IMR-90 (cell line): ENCODE results near the gene STK35. TPM values are rescaled to one million over a fixed set of nuclear protein-coding genes. Genes with fewer than 3 reads are reported as not detected.
A peak's percentile ranks its signal among the peaks of the same experiment; 100 is the strongest.

ENCODE experiments used
- ATAC-seq: fragments of 200-7000 bp; cut with Tn5 transposase; 2 replicates; pipeline ENCODE4 v1.9.1; 2020; ENCODE audit warnings: low read depth, mild to moderate bottlenecking, moderate library complexity
- BruUV-seq: library from RNA; stranded (reverse); fragments of 400-500 nt; replicated peaks from 2 replicates; lab custom pipeline; 2021; lab: Mats Ljungman, UMichigan
- CTCF ChIA-PET: fragments of 300-600 bp; formaldehyde crosslinking; extraction: SDS; loops from one replicate; lab custom pipeline; 2021; ENCODE audit warnings: antibody characterized with exemption; lab: Yijun Ruan, JAX
- POLR2A ChIA-PET: fragments of 300-600 bp; sonication (Branson Sonifier 250); formaldehyde crosslinking; loops from one replicate; lab custom pipeline; 2022; ENCODE audit warnings: antibody characterized with exemption; ENCODE audit not compliant: unreplicated experiment; lab: Charles Lee
- DNase-seq: peaks from one replicate; pipeline ENCODE4 v3.0.0; 2013
- H2AFZ ChIP-seq: replicated peaks from 2 replicates; pipeline ENCODE3; 2013; ENCODE audit warnings: low read length, mild to moderate bottlenecking; ENCODE audit not compliant: poor library complexity
- H2AK5ac ChIP-seq: 2 replicates; pipeline ENCODE4 v1.6.1; 2013; ENCODE audit warnings: low read depth, low read length, inconsistent platforms
- H2AK9ac ChIP-seq: replicated peaks from 2 replicates; pipeline ENCODE3; 2013; ENCODE audit warnings: mild to moderate bottlenecking, low read depth, low read length, moderate library complexity; ENCODE audit not compliant: poor library complexity
- H2BK120ac ChIP-seq: 2 replicates; pipeline ENCODE4 v1.6.1; 2013; ENCODE audit warnings: low read depth, low read length, inconsistent platforms
- H2BK15ac ChIP-seq: 3 replicates; pipeline ENCODE4 v1.6.1; 2013; ENCODE audit warnings: low read depth, low read length, inconsistent platforms
- H2BK20ac ChIP-seq: 2 replicates; pipeline ENCODE4 v1.6.1; 2013; ENCODE audit warnings: low read depth, mild to moderate bottlenecking, inconsistent platforms, low read length, moderate library complexity
- H2BK5ac ChIP-seq: 2 replicates; pipeline ENCODE4 v1.6.1; 2013; ENCODE audit warnings: mild to moderate bottlenecking, low read depth, low read length, inconsistent platforms; ENCODE audit not compliant: poor library complexity, severe bottlenecking
- H3K14ac ChIP-seq: replicated peaks from 2 replicates; pipeline ENCODE4 v1.6.1; 2013; ENCODE audit warnings: low read depth, low read length, inconsistent platforms
- H3K18ac ChIP-seq: 2 replicates; pipeline ENCODE4 v1.6.1; 2013; ENCODE audit warnings: low read depth, low read length, control low read depth
- H3K23ac ChIP-seq: 2 replicates; pipeline ENCODE4 v1.6.1; 2013; ENCODE audit warnings: low read depth, low read length, inconsistent platforms
- H3K27ac ChIP-seq: 2 replicates; pipeline ENCODE4 v1.5.1; 2013; ENCODE audit warnings: mild to moderate bottlenecking, control low read depth, low read length; ENCODE audit not compliant: insufficient read depth
- H3K27me3 ChIP-seq: 2 replicates; pipeline ENCODE4 v1.6.1; 2013; ENCODE audit warnings: low read length; ENCODE audit not compliant: control insufficient read depth, insufficient read depth
- H3K36me3 ChIP-seq: 2 replicates; pipeline ENCODE4 v1.6.1; 2013; ENCODE audit warnings: low read length, mixed read lengths; ENCODE audit not compliant: control insufficient read depth, insufficient read depth
- H3K4ac ChIP-seq: 2 replicates; pipeline ENCODE4 v1.6.1; 2013; ENCODE audit warnings: low read depth, low read length, inconsistent platforms
- H3K4me1 ChIP-seq: 2 replicates; pipeline ENCODE4 v1.6.1; 2013; ENCODE audit warnings: low read length, mixed read lengths; ENCODE audit not compliant: control insufficient read depth, insufficient read depth
- H3K4me2 ChIP-seq: 2 replicates; pipeline ENCODE4 v1.6.1; 2013; ENCODE audit warnings: low read depth, mild to moderate bottlenecking, control low read depth, low read length, moderate library complexity
- H3K4me3 ChIP-seq: 2 replicates; pipeline ENCODE4 v1.5.1; 2013; ENCODE audit warnings: low read depth, mild to moderate bottlenecking, control low read depth, low read length, moderate library complexity; ENCODE audit not compliant: insufficient read depth
- H3K56ac ChIP-seq: 2 replicates; pipeline ENCODE4 v1.6.1; 2013; ENCODE audit warnings: low read length, inconsistent platforms; ENCODE audit not compliant: insufficient read depth; ENCODE audit errors: extremely low read depth
- H3K79me1 ChIP-seq, 2 experiments: 2 replicates each; pipeline ENCODE4 v1.6.1; 2013; ENCODE audit warnings: low read length in 2 of 2, inconsistent platforms in 1 of 2, low read depth in 1 of 2
- H3K9ac ChIP-seq: 2 replicates; pipeline ENCODE4 v1.6.1; 2013; ENCODE audit warnings: low read depth, low read length, control low read depth
- H3K9me1 ChIP-seq: 2 replicates; pipeline ENCODE4 v1.6.1; 2013; ENCODE audit warnings: low read length, inconsistent platforms; ENCODE audit not compliant: insufficient read depth
- H3K9me3 ChIP-seq: 2 replicates; pipeline ENCODE4 v1.6.1; 2013; ENCODE audit warnings: low read length; ENCODE audit not compliant: control insufficient read depth, insufficient read depth
- H4K20me1 ChIP-seq: 2 replicates; pipeline ENCODE4 v1.6.1; 2013; ENCODE audit warnings: low read length, inconsistent platforms; ENCODE audit not compliant: insufficient read depth
- H4K5ac ChIP-seq: 2 replicates; pipeline ENCODE4 v1.6.1; 2013; ENCODE audit warnings: mild to moderate bottlenecking, low read depth, low read length, control low read depth
- H4K8ac ChIP-seq, 2 experiments: 2 replicates each; pipeline ENCODE4 v1.6.1; 2013; ENCODE audit warnings: low read depth in 2 of 2, low read length in 2 of 2, control low read depth in 1 of 2, inconsistent platforms in 1 of 2
- H4K91ac ChIP-seq: 2 replicates; pipeline ENCODE4 v1.6.1; 2013; ENCODE audit warnings: low read depth, low read length, inconsistent platforms; ENCODE audit not compliant: insufficient read depth
- CEBPB ChIP-seq: IDR thresholded peaks from 2 replicates; pipeline ENCODE4 v1.6.1; 2012; ENCODE audit warnings: low read depth, low read length, improper control_type of control experiment
- CHD1 ChIP-seq: IDR thresholded peaks from 2 replicates; pipeline ENCODE4 v1.6.1; 2012; ENCODE audit warnings: low read depth, low read length, improper control_type of control experiment
- CTCF ChIP-seq: conservative IDR thresholded peaks from 2 replicates; pipeline ENCODE4 v1.5.1; 2012; ENCODE audit warnings: mild to moderate bottlenecking, low read depth, low read length, improper control_type of control experiment
- MXI1 ChIP-seq: IDR thresholded peaks from 2 replicates; pipeline ENCODE4 v1.6.1; 2012; ENCODE audit warnings: low read depth, mild to moderate bottlenecking, low read length, moderate library complexity, borderline replicate concordance
- NFE2L2 ChIP-seq: fragments of 150-350 bp; IDR thresholded peaks from 2 replicates; pipeline ENCODE4 v1.6.1; 2016; ENCODE audit warnings: low read depth, mild to moderate bottlenecking, low read length
- RAD21 ChIP-seq: IDR thresholded peaks from 2 replicates; pipeline ENCODE4 v1.6.1; 2012; ENCODE audit warnings: low read length, improper control_type of control experiment
- WGBS, 2 experiments: methylation state at CpG; one replicate each; pipeline versions ENCODE4 v1.1.5 to v1.1.7; 2013; ENCODE audit warnings: missing lambda C conversion rate in 2 of 2; ENCODE audit not compliant: insufficient read length in 1 of 2; ENCODE audit errors: extremely low coverage in 2 of 2; 5-methylcytosine and 5-hydroxymethylcytosine counted together
- dilution Hi-C: fragments of 300-500 bp; cut with HindIII; formaldehyde crosslinking; loops from one replicate; pipeline ENCODE4 v1.14.3; 2018; ENCODE audit warnings: low sequenced_read_pairs; ENCODE audit not compliant: unreplicated experiment
- in situ Hi-C: fragments of 300-500 bp; cut with MboI; formaldehyde crosslinking; loops from 3 replicates; pipeline ENCODE4 v1.14.3; 2019; ENCODE audit warnings: low sequenced_read_pairs, inconsistent platforms, mixed read lengths
- intact Hi-C: fragments of 100-400 bp; cut with micrococcal nuclease; formaldehyde crosslinking; loops from 2 replicates; pipeline ENCODE4 v1.10.0; 2022
- polyA plus RNA-seq, 3 experiments: library from polyadenylated mRNA; depleted of rRNA; stranded (reverse); fragments of >200 nt; gene quantifications; 2 replicates each; pipeline ENCODE4 v1.2.3, GENCODE V29; 2012; ENCODE audit warnings: low replicate concordance in 1 of 3
- total RNA-seq: library from RNA; depleted of rRNA; stranded (reverse); fragments of >200 nt; gene quantifications from 2 replicates; pipeline ENCODE4 v1.2.3, GENCODE V29; 2012

The STK35 gene
- total and polyA plus RNA-seq, 2 of the 4 experiments (the other 2 are of a cell fraction) = 11.1 to 12.0 TPM

- no peak for TF ChIP-seq CTCF
These were observed 36.8 kb downstream of the STK35 start (continued) for GRCh38 chr20:2138396-2138795.

- no peak overlapping the region for H3K9ac ChIP-seq
- in situ Hi-C loops = no loop called here
- intact Hi-C loops = loop anchor here (5.0 kb wide), 1 partner anchor 37 kb away; the partner anchor contains the start of gene STK35
- H3K36me3 ChIP-seq = peaks cover 2% of the 10 kb centered on the region; the same call in 1 of the 2 replicates
- ATAC-seq (no peak), DNase-seq (no peak)
- ChIA-PET POLR2A (no interaction called here), CTCF (no interaction called here)
- no peak overlapping the region for H2AFZ ChIP-seq
- H2BK15ac ChIP-seq = no peak overlapping the region
- H3K18ac ChIP-seq = peak overlapping the region; percentile 16; the same call in 1 of the 2 replicates
- H3K9me3 ChIP-seq = no peaks in the 10 kb centered on the region
- H4K20me1 ChIP-seq = peaks cover 28% of the 10 kb centered on the region
- no CpG with 5 or more reads among the region's 6 CpGs for WGBS, 2 experiments
- no peak overlapping the region for H3K4me2 ChIP-seq
- H4K8ac ChIP-seq = no peak overlapping the region; a peak in 1 of 4 replicates
- H3K9me1 ChIP-seq = peaks cover 19% of the 10 kb centered on the region
- H2AK5ac ChIP-seq = peak overlapping the region; percentile 32; the same call in 1 of the 2 replicates
- peaks cover 55 to 89% of the 10 kb centered on the region in 2 experiments for H3K79me1 ChIP-seq
- dilution Hi-C loops = no loop called here
- H3K27me3 ChIP-seq = no peaks in the 10 kb centered on the region
- H3K4ac ChIP-seq = no peak overlapping the region
- H3K14ac ChIP-seq = no peak overlapping the region
- BruUV-seq = no TSS peak
- no peak overlapping the region for H3K56ac ChIP-seq
- no peak overlapping the region for H2AK9ac ChIP-seq
- H2BK120ac ChIP-seq = no peak overlapping the region
- no peak overlapping the region for H3K27ac ChIP-seq
- no peak overlapping the region; the same call in 1 of the 2 replicates for H3K23ac ChIP-seq
- H3K4me3 ChIP-seq = no peak overlapping the region
- H4K5ac ChIP-seq = no peak overlapping the region
- peaks cover 31% of the 10 kb centered on the region for H3K4me1 ChIP-seq
- no peak for TF ChIP-seq MXI1
- TF ChIP-seq CHD1 = no peak
- TF ChIP-seq RAD21 = no peak
- no peak for TF ChIP-seq CEBPB
- TF ChIP-seq NFE2L2 = no peak
- H4K91ac ChIP-seq = no peak overlapping the region; the same call in 1 of the 2 replicates
- H2BK20ac ChIP-seq = no peak overlapping the region
- H2BK5ac ChIP-seq = peak overlapping the region; percentile 87
These were observed 37.6 kb downstream of the STK35 start for GRCh38 chr20:2139250-2139649.
